Naive thymus-derived CD4-positive, alpha-beta T cell (primary cell): ENCODE measurements around the gene ITGA11. TPM values are rescaled to one million over a fixed set of nuclear protein-coding genes. Genes with fewer than 3 reads are reported as not detected.

ENCODE experiments used
- ATAC-seq: fragments of 150-1000 bp; cut with Tn5 transposase; 2 replicates; pipeline ENCODE4 v1.10.0; 2021; ENCODE audit warnings: mild to moderate bottlenecking, moderate library complexity
- CTCF ChIA-PET: fragments of 350-600 bp; sonication (Branson Sonifier 250); formaldehyde crosslinking; loops from one replicate; lab custom pipeline; 2021; ENCODE audit warnings: antibody characterized with exemption; lab: Charles Lee
- POLR2A ChIA-PET: fragments of 350-600 bp; sonication (Branson Sonifier 250); formaldehyde crosslinking; loops from one replicate; lab custom pipeline; 2021; ENCODE audit warnings: antibody characterized with exemption, inconsistent platforms; lab: Charles Lee
- DNase-seq, 9 donors: peaks; one replicate each; pipeline versions ENCODE4 v3.0.0 to v3.0.0-alpha.2; 2020 to 2022; ENCODE audit warnings: mixed read lengths in 1 of 9
- H3K27ac ChIP-seq: one replicate; pipeline ENCODE4 v1.7.0; 2013; ENCODE audit warnings: mild to moderate bottlenecking, low read depth, low read length, moderate library complexity
- H3K27me3 ChIP-seq, 2 donors: one replicate each; pipeline ENCODE4 v1.7.0; 2013; ENCODE audit warnings: low read length in 2 of 2, mild to moderate bottlenecking in 2 of 2, moderate library complexity in 2 of 2; ENCODE audit not compliant: control insufficient read depth in 2 of 2, insufficient read depth in 2 of 2
- H3K36me3 ChIP-seq, 3 experiments: 1 replicate in 2 of 3; 2 replicates in 1 of 3; pipeline ENCODE4 v1.7.0; 2013; ENCODE audit warnings: low read length in 3 of 3, mild to moderate bottlenecking in 3 of 3, moderate library complexity in 1 of 3; ENCODE audit not compliant: insufficient read depth in 3 of 3, control insufficient read depth in 2 of 3
- H3K4me1 ChIP-seq, 2 donors: one replicate each; pipeline ENCODE4 v1.7.0; 2013; ENCODE audit warnings: low read length in 2 of 2, mild to moderate bottlenecking in 2 of 2, moderate library complexity in 1 of 2; ENCODE audit not compliant: control insufficient read depth in 2 of 2, insufficient read depth in 2 of 2
- H3K4me3 ChIP-seq: 2 replicates; pipeline ENCODE4 v1.7.0; 2013; ENCODE audit warnings: mild to moderate bottlenecking, low read length
- H3K9me3 ChIP-seq, 3 experiments: 1 replicate in 2 of 3; 2 replicates in 1 of 3; pipeline ENCODE4 v1.7.0; 2013; ENCODE audit warnings: low read length in 3 of 3; ENCODE audit not compliant: control insufficient read depth in 2 of 3
- H3K27ac Mint-ChIP-seq, 9 donors: one replicate each; pipeline ENCODE4 v1.8.0; 2020 to 2022; ENCODE audit warnings: mixed read lengths in 9 of 9, mild to moderate bottlenecking in 8 of 9, moderate library complexity in 5 of 9, inconsistent platforms in 2 of 9
- H3K27me3 Mint-ChIP-seq, 5 donors: one replicate each; pipeline ENCODE4 v1.8.0; 2021 to 2022; ENCODE audit warnings: mixed read lengths in 5 of 5, mild to moderate bottlenecking in 1 of 5
- H3K36me3 Mint-ChIP-seq, 5 donors: one replicate each; pipeline ENCODE4 v1.8.0; 2020 to 2022; ENCODE audit warnings: mixed read lengths in 5 of 5, mild to moderate bottlenecking in 3 of 5, inconsistent platforms in 1 of 5
- H3K4me1 Mint-ChIP-seq, 7 donors: one replicate each; pipeline ENCODE4 v1.8.0; 2020 to 2022; ENCODE audit warnings: mixed read lengths in 7 of 7, mild to moderate bottlenecking in 3 of 7, inconsistent platforms in 1 of 7
- H3K4me3 Mint-ChIP-seq, 10 donors: one replicate each; pipeline ENCODE4 v1.8.0; 2020 to 2022; ENCODE audit warnings: mild to moderate bottlenecking in 10 of 10, mixed read lengths in 10 of 10, moderate library complexity in 6 of 10, inconsistent platforms in 2 of 10
- H3K9me3 Mint-ChIP-seq, 11 donors: one replicate each; pipeline ENCODE4 v1.8.0; 2020 to 2022; ENCODE audit warnings: mixed read lengths in 11 of 11, mild to moderate bottlenecking in 4 of 11, inconsistent platforms in 1 of 11, moderate library complexity in 1 of 11
- intact Hi-C, 2 donors: fragments of 100-400 bp; cut with micrococcal nuclease; formaldehyde crosslinking; loops; one replicate each; pipeline ENCODE4 v1.15.1; 2023
- polyA plus RNA-seq, 2 donors: library from polyadenylated mRNA; unstranded; fragments of 300-500 nt; fragmentation: Illumina TruSeq; gene quantifications; one replicate each; pipeline ENCODE4 v1.2.3, GENCODE V29; 2021
- total RNA-seq, 6 experiments: library from RNA in 5 of 6; stranded (reverse) in 5 of 6; gene quantifications; 1 replicate in 5 of 6; 2 replicates in 1 of 6; pipeline ENCODE4 v1.2.3 and lab custom pipeline; 2021 to 2026

The ITGA11 gene
- total and polyA plus RNA-seq, 7 experiments from 2014 or later = 0.02 to 1.1 (median 0.08) TPM; not detected in 2

DNA sequence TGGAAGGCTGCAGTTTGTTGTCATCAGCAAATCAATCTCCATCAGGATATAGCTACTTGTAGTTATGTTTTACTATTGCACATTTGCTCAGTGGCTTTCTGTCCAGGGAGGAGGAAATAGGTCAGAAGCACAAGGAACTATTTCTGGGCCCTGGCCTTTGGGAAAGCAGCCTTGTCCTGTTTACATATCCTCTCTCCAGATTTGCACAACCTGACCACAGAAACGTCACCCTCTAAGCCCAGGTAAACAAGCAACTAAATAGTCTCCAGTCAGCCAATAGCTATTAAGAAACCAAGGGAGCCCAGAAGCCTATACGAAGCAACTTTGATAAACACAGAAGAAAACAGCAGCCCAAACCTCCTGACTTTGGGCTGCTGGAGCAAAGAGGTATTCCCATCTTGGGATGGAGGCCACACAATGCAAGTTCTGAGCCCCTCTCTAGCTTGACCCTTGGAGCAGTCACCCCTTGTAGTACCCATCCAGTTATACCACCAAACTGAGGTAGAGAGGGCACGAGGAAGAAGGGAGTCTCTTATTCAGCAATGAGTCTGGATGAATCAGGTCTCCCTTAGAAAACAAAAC, 156.7 kb downstream of the ITGA11 start:
- CTCF ChIA-PET = interaction anchor here (0.6 to 1.6 kb wide), 2 partner anchors 11 to 22 kb away, joined by 3 to 8 read pairs; no protein-coding TSS in a partner anchor
- POLR2A ChIA-PET = interaction anchor here (0.9 to 4.7 kb wide), 2 partner anchors 17 to 434 kb away, joined by 5 to 66 read pairs; no protein-coding TSS in a partner anchor
- Histone ChIP-seq H3K27ac (no peak overlapping the region), H3K27me3 (no peaks in the 10 kb centered on the region), H3K4me1 (peaks cover 17 to 20% of the 10 kb centered on the region in 2 donors), H3K36me3 (peaks cover 0 to 4% (median 0%) of the 10 kb centered on the region in 3 experiments), H3K4me3 (no peak overlapping the region), H3K9me3 (no peaks in the 10 kb centered on the region)
- Mint-ChIP-seq H3K36me3 (peaks cover 0 to 12% (median 4%) of the 10 kb centered on the region in 5 donors), H3K27me3 (peaks cover 0 to 6% (median 0%) of the 10 kb centered on the region in 5 donors), H3K4me3 (peak overlapping the region in 4 of 10 donors; percentile 6 to 97 (median 68)), H3K4me1 (peaks cover 24 to 38% (median 33%) of the 10 kb centered on the region in 7 donors), H3K9me3 (peaks cover 0 to 4% (median 0%) of the 10 kb centered on the region in 11 donors), H3K27ac (peak overlapping the region in 5 of 9 donors; percentile 35 to 99 (median 89))
- no peak for DNase-seq
- intact Hi-C loops = loop anchor here (5.0 to 10.0 kb wide), 6 partner anchors 542 to 1822 kb away; partner anchors contain the start of genes KIF23 (in 2 of the 2), ANP32A (in 1 of the 2), MAP2K5 (in 1 of the 2) and RPL4 (in 1 of the 2)
- no peak for ATAC-seq

DNA sequence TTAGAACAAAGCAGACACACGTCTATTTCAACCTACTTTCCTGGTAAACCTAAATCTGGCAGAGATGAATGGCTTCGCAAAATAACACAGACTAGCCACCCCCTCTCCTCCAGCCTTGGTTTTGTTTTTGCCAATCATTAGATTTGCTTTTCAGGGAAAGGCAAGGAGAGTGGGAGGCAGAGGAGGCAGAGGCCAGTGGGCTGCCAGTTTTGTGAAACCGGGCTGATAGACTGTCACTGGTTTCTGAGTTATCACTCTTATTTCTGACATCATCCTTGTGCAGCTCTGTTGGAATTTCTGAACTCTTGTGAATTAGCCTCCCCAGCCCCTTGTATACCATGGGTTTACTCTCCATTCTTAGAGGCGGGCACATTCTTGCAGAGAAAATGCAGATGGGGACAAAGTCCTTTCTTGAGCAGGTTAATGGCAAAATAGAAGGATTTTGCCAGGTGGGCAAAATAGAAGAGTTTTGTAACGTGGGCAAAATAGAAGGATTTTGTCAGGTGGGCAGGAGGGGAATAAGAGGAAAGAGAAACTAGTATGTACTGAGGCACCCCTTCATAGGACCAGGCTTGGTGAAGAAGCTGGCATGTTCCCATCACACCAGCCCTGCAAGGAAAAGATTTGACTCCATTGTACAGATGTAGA, 157.6 kb downstream of the ITGA11 start:
- no peak for DNase-seq
- intact Hi-C loops = loop anchor here (10.0 kb wide), 1 partner anchor 1140 kb away; the partner anchor contains the start of gene KIF23 (in 2 of the 2)
- Histone ChIP-seq H3K9me3 (no peaks in the 10 kb centered on the region), H3K27ac (no peak overlapping the region), H3K27me3 (no peaks in the 10 kb centered on the region), H3K4me1 (peaks cover 7 to 11% of the 10 kb centered on the region in 2 donors), H3K36me3 (peaks cover 0 to 4% (median 0%) of the 10 kb centered on the region in 3 experiments), H3K4me3 (no peak overlapping the region)
- peaks cover 0 to 8% (median 0%) of the 10 kb centered on the region in 5 donors for H3K36me3 Mint-ChIP-seq
- H3K4me1 Mint-ChIP-seq = peaks cover 16 to 29% (median 24%) of the 10 kb centered on the region in 7 donors
- H3K9me3 Mint-ChIP-seq = peaks cover 0 to 4% (median 0%) of the 10 kb centered on the region in 11 donors
- POLR2A ChIA-PET = interaction anchor here (1.0 kb wide), 1 partner anchor 10 kb away, joined by 3 read pairs; no protein-coding TSS in a partner anchor
- CTCF ChIA-PET = no interaction called here
- peaks cover 0 to 11% (median 0%) of the 10 kb centered on the region in 5 donors for H3K27me3 Mint-ChIP-seq
- ATAC-seq = no peak
- no peak overlapping the region for H3K27ac Mint-ChIP-seq
- no peak overlapping the region for H3K4me3 Mint-ChIP-seq

DNA sequence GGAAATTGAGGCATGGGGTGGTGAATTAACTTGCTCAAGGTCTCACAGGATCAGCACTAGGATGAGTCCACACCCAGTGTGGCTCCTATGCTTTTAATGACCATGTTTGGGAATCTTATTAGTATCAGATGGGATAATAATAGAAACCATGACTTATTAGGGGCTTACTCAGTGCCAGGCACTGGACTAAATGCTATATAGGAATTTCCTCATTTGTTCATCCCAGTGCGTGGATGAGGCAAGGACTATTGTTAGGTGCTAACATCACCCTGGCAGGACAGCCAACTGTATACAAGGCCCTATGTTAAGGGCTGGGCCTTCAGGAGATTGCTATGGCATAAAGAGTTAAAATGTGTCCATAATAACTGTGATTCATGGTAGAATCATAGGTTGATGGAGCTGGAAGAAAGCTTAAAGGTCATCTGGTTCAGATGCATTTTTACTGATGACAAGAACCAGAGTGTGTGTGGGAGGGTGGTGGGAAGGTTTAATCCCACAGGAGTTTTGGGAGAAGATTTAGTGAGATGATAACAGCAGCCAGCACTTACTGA, 159.2 kb downstream of the ITGA11 start:
- Mint-ChIP-seq H3K27me3 (peaks cover 0 to 22% (median 5%) of the 10 kb centered on the region in 5 donors), H3K4me1 (peaks cover 12 to 20% (median 17%) of the 10 kb centered on the region in 7 donors), H3K9me3 (peaks cover 0 to 4% (median 0%) of the 10 kb centered on the region in 11 donors), H3K36me3 (no peaks in the 10 kb centered on the region), H3K4me3 (peak overlapping the region in 1 of 10 donors; percentile 45), H3K27ac (no peak overlapping the region)
- H3K4me3 ChIP-seq = no peak overlapping the region
- POLR2A ChIA-PET = no interaction called here
- H3K36me3 ChIP-seq = peaks cover 0 to 2% (median 0%) of the 10 kb centered on the region in 3 experiments
- no peak for ATAC-seq
- CTCF ChIA-PET = interaction anchor here (1.0 kb wide), 1 partner anchor 16 kb away, joined by 3 read pairs; no protein-coding TSS in a partner anchor
- H3K27me3 ChIP-seq = no peaks in the 10 kb centered on the region
- peaks cover 0 to 4% of the 10 kb centered on the region in 2 donors for H3K4me1 ChIP-seq
- no peaks in the 10 kb centered on the region for H3K9me3 ChIP-seq
- no peak for DNase-seq
- intact Hi-C loops = loop anchor here (10.0 kb wide), 1 partner anchor 1142 kb away; the partner anchor contains the start of gene KIF23 (in 2 of the 2)
- no peak overlapping the region for H3K27ac ChIP-seq

DNA sequence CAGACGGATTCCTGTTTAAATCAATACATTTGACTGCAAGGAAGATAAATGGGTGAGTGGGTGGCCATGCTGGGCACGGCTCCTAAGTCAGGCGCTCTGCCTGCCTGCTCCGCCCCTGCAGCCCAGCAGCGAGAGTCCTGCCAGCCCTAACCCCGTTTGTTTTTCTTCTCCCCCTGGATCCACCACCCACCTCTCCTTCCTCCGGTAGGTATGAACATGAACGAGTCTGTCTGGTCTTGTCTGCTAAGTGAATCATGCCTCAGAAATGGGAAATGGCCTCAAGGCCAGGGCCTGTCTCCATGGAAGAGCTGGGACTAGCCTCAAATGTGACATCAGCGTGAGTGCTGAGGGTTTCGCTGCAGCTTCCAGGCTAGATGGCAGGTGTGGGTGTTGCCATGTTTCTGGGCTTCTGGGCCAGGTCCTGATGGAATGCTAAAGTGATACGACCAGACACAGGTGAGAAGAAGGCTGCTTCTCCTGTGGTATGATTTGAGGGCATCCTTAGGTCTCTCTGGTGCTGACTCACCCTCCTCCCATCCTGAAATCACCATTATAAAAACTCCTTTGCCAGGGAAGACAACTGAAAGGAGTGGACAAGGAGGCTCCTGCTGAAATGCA, 160.0 kb downstream of the ITGA11 start:
- Mint-ChIP-seq H3K27me3 (peaks cover 0 to 29% (median 6%) of the 10 kb centered on the region in 5 donors), H3K27ac (no peak overlapping the region), H3K36me3 (no peaks in the 10 kb centered on the region), H3K9me3 (peaks cover 0 to 4% (median 0%) of the 10 kb centered on the region in 11 donors), H3K4me1 (peaks cover 9 to 15% (median 13%) of the 10 kb centered on the region in 7 donors), H3K4me3 (no peak overlapping the region)
- intact Hi-C loops = loop anchor here (10.0 kb wide), 1 partner anchor 1143 kb away; the partner anchor contains the start of gene KIF23 (in 2 of the 2)
- H3K27me3 ChIP-seq = no peaks in the 10 kb centered on the region
- no peaks in the 10 kb centered on the region for H3K36me3 ChIP-seq
- ATAC-seq = no peak
- H3K9me3 ChIP-seq = no peaks in the 10 kb centered on the region
- H3K4me1 ChIP-seq = peaks cover 0 to 4% of the 10 kb centered on the region in 2 donors
- CTCF ChIA-PET = no interaction called here
- POLR2A ChIA-PET = no interaction called here
- no peak for DNase-seq
- H3K27ac ChIP-seq = no peak overlapping the region
- no peak overlapping the region for H3K4me3 ChIP-seq

DNA sequence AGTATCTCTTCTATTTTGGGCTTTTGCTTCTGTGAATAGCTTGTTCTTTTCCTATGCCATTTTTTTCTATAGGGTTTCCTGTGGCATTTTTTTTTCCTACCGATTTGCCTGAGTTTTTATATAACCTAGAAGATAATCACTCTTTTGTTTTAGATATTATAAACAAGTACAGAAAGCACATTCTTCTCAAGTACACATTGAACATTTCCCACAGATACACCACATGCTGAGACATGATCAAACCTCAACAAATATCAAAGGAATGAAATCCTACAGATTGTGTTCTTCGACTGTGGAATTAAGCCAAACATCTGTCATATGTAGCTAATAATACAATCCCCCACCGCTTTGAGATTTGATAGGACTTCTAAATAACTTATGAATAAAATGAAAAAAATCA, 163.6 kb downstream of the ITGA11 start:
- H3K27ac ChIP-seq = no peak overlapping the region
- DNase-seq (no peak), ATAC-seq (no peak)
- H3K4me1 Mint-ChIP-seq = no peaks in the 10 kb centered on the region
- H3K27me3 Mint-ChIP-seq = peaks cover 0 to 50% (median 21%) of the 10 kb centered on the region in 5 donors
- H3K27ac Mint-ChIP-seq = no peak overlapping the region
- intact Hi-C loops = no loop called here
- H3K36me3 Mint-ChIP-seq = no peaks in the 10 kb centered on the region
- peaks cover 0 to 1% (median 0%) of the 10 kb centered on the region in 11 donors for H3K9me3 Mint-ChIP-seq
- H3K4me3 ChIP-seq = no peak overlapping the region
- no peaks in the 10 kb centered on the region for H3K36me3 ChIP-seq
- no peaks in the 10 kb centered on the region for H3K4me1 ChIP-seq
- CTCF ChIA-PET = interaction anchor here (0.7 kb wide), 1 partner anchor 480 kb away, joined by 4 read pairs; no protein-coding TSS in a partner anchor
- H3K27me3 ChIP-seq = no peaks in the 10 kb centered on the region
- no peak overlapping the region for H3K4me3 Mint-ChIP-seq
- no peaks in the 10 kb centered on the region for H3K9me3 ChIP-seq
- POLR2A ChIA-PET = no interaction called here

DNA sequence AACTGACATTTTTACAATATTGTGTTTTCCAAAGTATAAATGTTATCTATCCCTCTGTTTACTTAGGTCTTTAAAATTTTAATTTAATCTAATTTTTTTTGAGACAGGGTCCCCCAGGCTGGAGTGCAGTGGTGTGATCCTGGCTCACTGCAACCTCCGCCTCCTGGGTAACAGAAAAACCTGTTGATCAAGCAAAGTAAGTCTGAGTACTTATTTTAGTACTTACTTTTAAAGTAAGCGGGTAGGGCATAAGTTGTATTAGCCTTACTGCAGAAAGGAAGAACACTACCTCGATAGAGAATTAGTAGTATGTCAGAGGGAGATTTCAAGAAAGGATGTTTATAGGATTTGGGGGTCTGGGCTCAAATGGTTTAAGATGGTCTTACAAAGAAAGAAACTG, 166.3 kb downstream of the ITGA11 start:
- ATAC-seq = no peak
- H3K36me3 Mint-ChIP-seq = no peaks in the 10 kb centered on the region
- Histone ChIP-seq H3K4me1 (no peaks in the 10 kb centered on the region), H3K4me3 (no peak overlapping the region), H3K9me3 (no peaks in the 10 kb centered on the region), H3K36me3 (no peaks in the 10 kb centered on the region), H3K27me3 (no peaks in the 10 kb centered on the region), H3K27ac (no peak overlapping the region)
- H3K9me3 Mint-ChIP-seq = no peaks in the 10 kb centered on the region
- POLR2A ChIA-PET = no interaction called here
- intact Hi-C loops = no loop called here
- DNase-seq = no peak
- no peak overlapping the region for H3K4me3 Mint-ChIP-seq
- no peak overlapping the region for H3K27ac Mint-ChIP-seq
- peaks cover 11 to 56% (median 21%) of the 10 kb centered on the region in 5 donors for H3K27me3 Mint-ChIP-seq
- H3K4me1 Mint-ChIP-seq = no peaks in the 10 kb centered on the region
- CTCF ChIA-PET = interaction anchor here (1.0 kb wide), 1 partner anchor 13 kb away, joined by 3 read pairs; no protein-coding TSS in a partner anchor
